GM12865 (cell line): Measurements from ENCODE around the gene TNFRSF12A.

Experiments used
- DNase-seq: peaks from one replicate; pipeline ENCODE4 v3.0.0; 2010; ENCODE audit warnings: low read depth
- H3K4me3 ChIP-seq: 2 replicates; pipeline ENCODE4 v1.5.1; 2011; ENCODE audit warnings: mild to moderate bottlenecking, low read depth, low read length, control low read depth
- CTCF ChIP-seq: IDR thresholded peaks from 2 replicates; pipeline ENCODE4 v1.5.1; 2011; ENCODE audit warnings: low read length, control low read depth, low read depth, inconsistent platforms; ENCODE audit not compliant: insufficient read depth; ENCODE audit errors: missing control alignments

The TNFRSF12A gene

GRCh38 chr16:3060339-3061127, 40.4 kb downstream of the TNFRSF12A start:
- TF ChIP-seq CTCF: no peak
- DNase-seq: no peak
- H3K4me3 ChIP-seq: no peak overlapping the region

DNA sequence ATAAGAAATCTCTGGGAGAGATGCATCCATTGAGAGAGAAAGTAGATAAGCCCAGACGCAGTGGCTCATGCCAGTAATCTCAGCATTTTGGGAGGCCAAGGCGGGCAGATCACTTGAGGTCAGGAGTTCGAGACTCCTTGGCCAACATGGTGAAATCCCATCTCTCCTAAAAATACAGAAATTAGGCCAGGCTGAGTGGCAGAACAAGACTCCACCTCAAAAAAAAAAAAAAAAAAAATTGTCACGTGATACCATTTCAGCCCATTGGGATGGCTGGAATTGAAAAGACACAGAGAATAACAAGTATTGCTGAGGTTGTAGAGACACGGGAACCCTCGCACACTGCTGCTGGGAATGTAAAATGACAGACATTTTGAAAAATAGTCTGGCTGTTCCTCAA, 42.4 kb downstream of the TNFRSF12A start:
- no peak overlapping the region for H3K4me3 ChIP-seq
- TF ChIP-seq CTCF: no peak
- no peak for DNase-seq

DNA sequence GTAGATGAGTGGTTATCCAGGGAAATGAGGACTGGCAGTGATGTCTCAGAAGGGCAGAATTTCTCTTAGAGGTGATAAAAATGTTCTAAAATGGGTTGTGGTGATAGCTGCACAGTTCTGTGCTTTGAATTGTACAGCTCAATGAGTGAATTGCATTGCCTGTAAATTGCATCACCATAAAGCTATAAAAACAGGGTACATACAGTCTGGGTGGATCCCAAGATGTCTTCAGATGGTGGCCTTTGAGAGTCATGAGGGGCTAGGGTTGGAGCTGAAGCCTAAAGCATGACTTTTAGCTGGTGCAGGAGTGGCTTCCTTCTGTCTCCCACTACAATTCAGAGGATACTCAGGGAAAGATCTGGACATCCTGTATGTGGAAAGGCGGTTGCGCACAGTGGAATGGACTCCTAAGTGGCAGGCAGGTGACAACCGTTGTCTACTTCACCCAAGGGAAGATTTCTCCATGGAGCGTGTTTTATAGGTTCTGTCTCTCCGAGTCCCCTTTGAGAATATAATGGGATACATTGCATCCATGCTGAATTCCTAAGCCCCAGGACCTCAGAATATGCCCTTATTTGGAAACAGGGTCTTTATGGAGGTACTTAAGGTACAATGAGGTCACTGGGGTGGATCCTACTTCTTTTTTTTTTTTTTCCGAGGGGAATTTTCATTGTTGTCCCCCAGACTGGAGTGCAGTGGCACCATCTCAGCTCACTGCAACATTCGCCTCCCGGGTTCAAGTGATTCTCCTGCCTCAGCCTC, 43.6 kb downstream of the TNFRSF12A start:
- no peak overlapping the region for H3K4me3 ChIP-seq
- TF ChIP-seq CTCF: no peak
- DNase-seq: no peak

- no peak for TF ChIP-seq CTCF
- H3K4me3 ChIP-seq: peak within 1 kb of the TSS; percentile 58
- DNase-seq: peak; percentile 65
These were observed 45.0 kb downstream of the TNFRSF12A start, which contains the start of gene IL32 for GRCh38 chr16:3065069-3065741. Gene IL32 (plus strand): TSS chr16:3065640. CDS start chr16:3065812, 172 bp downstream.

DNA sequence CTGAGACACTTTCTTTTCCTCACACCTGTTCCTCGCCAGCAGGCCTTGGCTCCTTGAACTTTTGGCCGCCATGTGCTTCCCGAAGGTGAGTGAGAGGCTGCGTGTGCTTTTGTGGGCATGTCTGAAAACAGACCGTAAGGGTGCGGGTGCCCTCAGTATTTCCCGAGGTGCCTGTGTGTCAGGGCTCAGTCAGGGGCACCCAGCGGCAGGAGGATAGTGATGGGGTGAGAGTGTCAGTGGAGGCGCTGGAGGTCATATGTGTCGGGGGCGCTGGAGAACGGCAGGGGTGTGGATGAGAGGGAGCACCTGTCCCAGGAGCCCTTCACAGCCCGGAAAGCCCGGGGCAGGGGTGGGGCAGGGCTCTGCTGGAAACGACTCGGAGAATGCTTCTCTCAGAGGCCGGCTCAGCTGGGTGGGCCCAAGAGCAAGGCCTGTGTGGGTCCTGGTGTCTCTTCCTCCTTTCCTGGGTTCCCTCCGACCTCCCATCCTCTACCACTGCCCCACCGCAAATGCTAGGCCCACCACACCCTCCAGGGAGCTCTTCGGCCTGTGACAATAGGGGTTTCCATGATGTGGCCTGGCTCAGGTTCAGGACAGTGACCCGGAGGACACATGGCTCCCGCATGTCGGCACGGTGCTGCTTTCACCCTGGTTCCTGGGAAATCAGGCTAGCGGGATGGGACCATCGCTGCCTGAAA, 45.7 kb downstream of the TNFRSF12A start:
- TF ChIP-seq CTCF: no peak
- H3K4me3 ChIP-seq: peak overlapping the region; percentile 58
- no peak for DNase-seq

DNA sequence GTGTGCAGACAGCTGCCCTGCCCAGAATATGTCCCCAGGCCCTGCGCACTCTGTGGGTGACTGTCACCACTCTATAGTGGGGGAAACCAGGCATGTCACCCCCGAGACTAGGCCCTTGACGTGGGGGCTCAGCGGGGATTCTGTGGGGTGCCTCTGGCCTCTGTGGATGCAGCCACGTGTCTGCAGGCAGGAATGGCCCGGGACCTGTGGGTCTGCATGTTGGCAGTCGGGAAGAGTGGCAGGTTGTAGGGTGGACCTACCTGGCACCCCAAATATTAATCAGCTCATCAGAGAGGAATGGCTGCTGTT, 46.2 kb downstream of the TNFRSF12A start:
- H3K4me3 ChIP-seq: peak overlapping the region; percentile 58
- TF ChIP-seq CTCF: no peak

More for the DNA sequence above, 46.2 kb downstream of the TNFRSF12A start:
- DNase-seq: no peak
